Heart left ventricle (tissue), 16 donors: Measurements from ENCODE around the gene MYH14. TPM values are rescaled to one million over a fixed set of nuclear protein-coding genes. Genes with fewer than 3 reads are reported as not detected.
"Not testable (repeated sequence)": the region's sequence is repeated elsewhere in the genome, so short reads cannot be mapped to it uniquely, and the experiment has no call there.

Experiments
- ATAC-seq, 4 donors: fragments of 200-7000 bp; cut with Tn5 transposase; one replicate each; pipeline ENCODE4 v1.9.1; 2020 to 2022; ENCODE audit warnings: moderate library complexity in 4 of 4, mild to moderate bottlenecking in 3 of 4, moderate number of reproducible peaks in 1 of 4
- DNase-seq, 5 donors: peaks; one replicate each; pipeline ENCODE4 v3.0.0-alpha.2; 2020
- H3K27ac ChIP-seq, 12 donors: fragments of 200-600 bp; sonication (generic) in 4 of 12; one replicate each; pipeline versions ENCODE4 v1.5.0 to v1.8.0; 2016 to 2022; ENCODE audit warnings: mild to moderate bottlenecking in 2 of 12
- H3K27me3 ChIP-seq, 9 donors: fragments of 200-600 bp; sonication (generic) in 2 of 9; one replicate each; pipeline versions ENCODE4 v1.5.1 to v1.8.0; 2016 to 2022; ENCODE audit warnings: mild to moderate bottlenecking in 3 of 9
- H3K36me3 ChIP-seq, 9 donors: fragments of 200-600 bp; sonication (generic) in 2 of 9; one replicate each; pipeline versions ENCODE4 v1.5.0 to v1.8.0; 2018 to 2022; ENCODE audit warnings: mild to moderate bottlenecking in 2 of 9
- H3K4me1 ChIP-seq, 12 donors: fragments of 200-600 bp; sonication (generic) in 4 of 12; one replicate each; pipeline versions ENCODE4 v1.5.0 to v1.8.0; 2016 to 2022; ENCODE audit warnings: mild to moderate bottlenecking in 3 of 12
- H3K4me3 ChIP-seq, 12 donors: fragments of 200-600 bp; sonication (generic) in 4 of 12; one replicate each; pipeline versions ENCODE4 v1.5.0 to v1.8.0; 2017 to 2022; ENCODE audit warnings: mild to moderate bottlenecking in 9 of 12, moderate library complexity in 4 of 12
- H3K9me3 ChIP-seq, 12 donors: fragments of 200-600 bp; sonication (generic) in 4 of 12; one replicate each; pipeline versions ENCODE4 v1.5.0 to v1.8.0; 2016 to 2022; ENCODE audit warnings: mild to moderate bottlenecking in 1 of 12
- POLR2A ChIP-seq, 2 donors: fragments of 450-650 bp; IDR thresholded peaks; one replicate each; pipeline ENCODE4 v1.6.1; 2017; ENCODE audit warnings: antibody characterized with exemption in 2 of 2, mild to moderate bottlenecking in 2 of 2, moderate library complexity in 2 of 2
- WGBS, 4 donors: extraction: QIAGEN DNeasy Blood & Tissue Kit in 2 of 4; methylation state at CpG; one replicate each; pipeline versions ENCODE4 v1.1.5 to v1.1.7; 2013 to 2018; 5-methylcytosine and 5-hydroxymethylcytosine counted together
- intact Hi-C, 10 donors: fragments of 100-400 bp; cut with DNase I; formaldehyde crosslinking; loops; one replicate each; pipeline versions ENCODE4 v1.11.1 to v1.14.2; 2022
- polyA plus RNA-seq, 2 donors: library from polyadenylated mRNA; stranded (reverse); fragments of 200-250 nt; gene quantifications; one replicate each; pipeline ENCODE4 v1.2.3, GENCODE V29; 2013
- total RNA-seq, 9 donors: library from RNA; depleted of rRNA in 2 of 9; stranded (reverse); fragments of >200 nt in 2 of 9; fragmentation: NEBNext Ultra II Directional in 3 of 9; extraction: Animal tissue kit (Norgen Biotek cat#: 25700) in 3 of 9; gene quantifications; one replicate each; pipeline versions ENCODE4 v1.1.0 to v1.2.4, GENCODE V29; 2016 to 2023
- TF ChIP-seq, protein P1 (sequence below), 12 donors: fragments of 200-600 bp; sonication (generic) in 4 of 12; IDR thresholded peaks; one replicate each; pipeline versions ENCODE4 v1.5.0 to v1.8.0; 2018 to 2022; ENCODE audit warnings: antibody characterized with exemption in 12 of 12, mild to moderate bottlenecking in 5 of 12
- donor health status: ischemic (EF 13 %, LVEDD 7.1; RV severe dilation, severe dysfunction).
- donor health status: healthy with polysubstance abuse.
- donor health status: DM: no; HTN: yes; CAD: no.
- donor health status: DM: no; HTN: no; CAD: no.
- donor health status: ischemic (EF 25% LVEDD 6.9; RV normal size, moderate dysfunction).
- donor health status: ischemic (EF 25% LVEDD 5.7; RV mildly dilated, moderate dysfunction).
- donor health status: healthy.
- donor health status: DM: yes; HTN: yes; CAD: no.
- donor health status: ischemic (EF 35%, LVEDD 5.7; RV mildly dilated, moderate dysfunction).
- donor health status: nonischemic (EF 11% LVEDD 7.7; RV severe dilation, severe dysfunction).
- donor health status: DM: yes; HTN: yes; CAD: no.
- donor health status: PGD.
- donor health status: ischemic (EF 29% LVEDD 5.4; RV normal size, mild dysfunction).
- donor health status: nonischemic (EF 23%, LVEDD 6.1; RV moderate dilation, normal function).

The MYH14 gene
- total and polyA plus RNA-seq, 11 donors: 45.8 to 132 (median 90.5) TPM

DNA sequence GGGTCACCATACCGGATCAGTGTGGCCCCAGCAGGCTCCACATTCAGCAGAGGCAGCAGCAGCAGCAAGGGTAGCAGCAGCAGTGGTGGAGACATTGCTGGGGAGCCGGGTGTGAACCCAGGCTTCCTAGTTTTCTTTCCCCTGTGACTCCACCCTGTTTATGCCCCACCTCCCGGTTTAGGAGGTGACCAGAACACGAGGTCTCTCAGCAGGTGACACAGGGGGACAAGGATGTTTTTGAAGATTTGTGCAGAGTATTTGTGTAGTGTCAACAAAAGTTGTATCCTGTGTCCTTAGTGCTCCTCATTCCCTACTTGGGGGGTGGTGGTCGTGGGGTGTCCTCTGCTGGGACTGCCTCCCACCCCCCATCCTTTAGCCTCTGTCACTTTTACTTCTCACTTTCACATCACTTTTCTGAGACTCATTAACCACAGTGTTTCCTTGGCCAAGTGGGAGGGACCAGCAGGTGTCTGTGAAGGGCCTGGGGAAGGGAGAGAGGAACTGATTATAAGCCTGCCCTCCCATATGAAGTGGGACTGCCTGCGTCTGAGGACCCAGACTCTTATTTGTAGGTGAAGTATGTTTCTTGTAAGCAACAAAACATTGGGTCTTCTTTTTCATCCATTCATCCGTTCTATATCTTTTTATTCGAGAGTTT is 141.4 kb downstream of the MYH14 start:
- no peaks in the 10 kb centered on the region for H3K27me3 ChIP-seq
- H3K4me1 ChIP-seq: peaks cover 0 to 28% (median 0%) of the 10 kb centered on the region in 12 donors
- peak overlapping the region in 1 of 12 donors; percentile 15 for H3K27ac ChIP-seq
- H3K36me3 ChIP-seq: no peaks in the 10 kb centered on the region
- H3K9me3 ChIP-seq: peaks cover 0 to 19% (median 4%) of the 10 kb centered on the region in 12 donors
- intact Hi-C loops: no loop called here
- DNase-seq (no peak), ATAC-seq (no peak)
- no peak for TF ChIP-seq POLR2A (IDR thresholded peaks at IDR 0.05)
- TF ChIP-seq, protein P1, sequence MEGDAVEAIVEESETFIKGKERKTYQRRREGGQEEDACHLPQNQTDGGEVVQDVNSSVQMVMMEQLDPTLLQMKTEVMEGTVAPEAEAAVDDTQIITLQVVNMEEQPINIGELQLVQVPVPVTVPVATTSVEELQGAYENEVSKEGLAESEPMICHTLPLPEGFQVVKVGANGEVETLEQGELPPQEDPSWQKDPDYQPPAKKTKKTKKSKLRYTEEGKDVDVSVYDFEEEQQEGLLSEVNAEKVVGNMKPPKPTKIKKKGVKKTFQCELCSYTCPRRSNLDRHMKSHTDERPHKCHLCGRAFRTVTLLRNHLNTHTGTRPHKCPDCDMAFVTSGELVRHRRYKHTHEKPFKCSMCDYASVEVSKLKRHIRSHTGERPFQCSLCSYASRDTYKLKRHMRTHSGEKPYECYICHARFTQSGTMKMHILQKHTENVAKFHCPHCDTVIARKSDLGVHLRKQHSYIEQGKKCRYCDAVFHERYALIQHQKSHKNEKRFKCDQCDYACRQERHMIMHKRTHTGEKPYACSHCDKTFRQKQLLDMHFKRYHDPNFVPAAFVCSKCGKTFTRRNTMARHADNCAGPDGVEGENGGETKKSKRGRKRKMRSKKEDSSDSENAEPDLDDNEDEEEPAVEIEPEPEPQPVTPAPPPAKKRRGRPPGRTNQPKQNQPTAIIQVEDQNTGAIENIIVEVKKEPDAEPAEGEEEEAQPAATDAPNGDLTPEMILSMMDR (IDR thresholded peaks at IDR 0.05): no peak
- H3K4me3 ChIP-seq: peak overlapping the region in 2 of 12 donors; percentile 1 to 23
- WGBS, 4 donors: 73 to 80% (median 75%) methylated on average over 8 of the region's 8 CpGs

DNA sequence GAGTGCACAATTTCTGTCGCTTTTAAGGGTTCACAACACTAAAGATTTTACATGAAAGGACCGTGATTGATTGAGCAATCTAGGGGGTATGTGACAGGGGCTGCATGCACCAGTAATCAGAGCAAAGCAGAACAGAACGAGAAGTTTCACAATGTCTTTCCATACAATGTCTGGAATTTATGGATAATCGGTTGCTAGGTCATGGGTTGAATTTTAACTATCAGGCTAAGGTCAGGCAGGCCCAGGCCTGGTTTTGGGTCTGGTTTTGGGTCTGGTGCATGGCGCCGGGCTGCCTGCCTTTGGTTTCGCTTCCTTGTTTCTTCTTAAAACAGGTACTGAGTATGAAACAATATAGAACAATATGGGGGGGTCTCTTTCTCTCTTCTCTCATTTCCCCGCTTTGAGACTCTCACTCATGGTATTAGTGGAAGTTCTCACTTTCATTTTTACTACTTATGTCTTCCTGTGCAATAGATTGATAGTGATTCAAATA is 143.7 kb downstream of the MYH14 start:
- WGBS, 4 donors: 76 to 89% (median 79%) methylated on average over 8 of the region's 8 CpGs
- H3K4me1 ChIP-seq, DNase-seq, intact Hi-C loops, H3K36me3 ChIP-seq, ATAC-seq, H3K27me3 ChIP-seq, H3K27ac ChIP-seq, H3K4me3 ChIP-seq: not testable (repeated sequence)
- H3K9me3 ChIP-seq: peaks cover 0 to 15% (median 3%) of the 10 kb centered on the region in 12 donors

DNA sequence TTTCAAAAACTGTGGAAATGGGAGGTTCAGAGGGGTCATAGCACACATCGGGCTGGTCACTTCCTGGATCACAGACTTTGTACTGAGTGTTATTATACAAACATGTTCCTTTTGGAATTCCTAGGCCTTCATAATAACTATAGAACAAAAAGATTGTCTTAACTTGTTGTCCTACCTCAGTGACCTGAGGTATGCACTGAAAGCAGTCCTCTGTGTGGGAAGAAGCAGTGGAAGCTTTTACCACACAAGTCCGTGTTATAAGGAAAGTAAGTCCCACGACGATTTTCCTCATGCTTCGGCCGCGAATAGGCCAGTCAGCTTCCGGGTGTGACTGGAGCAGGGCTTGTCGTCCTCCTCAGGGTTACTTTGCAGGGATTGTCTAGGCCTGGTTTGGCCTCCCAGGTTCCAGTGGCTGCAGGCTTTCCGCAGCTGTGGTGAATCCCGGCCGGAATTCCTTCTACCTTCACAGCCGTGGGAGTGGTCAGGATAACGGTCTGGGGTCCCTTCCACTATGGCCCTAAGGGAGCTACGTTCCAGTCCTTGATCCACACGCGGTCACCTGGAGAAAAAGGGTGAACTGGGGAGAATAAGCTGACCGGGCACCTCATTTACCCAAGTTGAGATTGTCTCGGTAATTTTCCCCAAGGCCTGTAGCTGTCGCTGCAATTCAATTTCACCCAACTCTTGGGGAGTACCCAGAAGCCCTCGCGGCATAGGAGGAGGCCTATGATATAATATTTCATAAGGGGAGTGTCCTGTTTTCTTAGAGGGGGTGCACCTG is 146.0 kb downstream of the MYH14 start:
- H3K4me1 ChIP-seq: no peaks in the 10 kb centered on the region
- ATAC-seq: no peak
- H3K27ac ChIP-seq: peak overlapping the region in 1 of 12 donors; percentile 5
- no peaks in the 10 kb centered on the region for H3K27me3 ChIP-seq
- TF ChIP-seq POLR2A (IDR thresholded peaks at IDR 0.05): no peak
- TF ChIP-seq, protein P1 (IDR thresholded peaks at IDR 0.05): no peak
- H3K9me3 ChIP-seq: peaks cover 0 to 12% (median 3%) of the 10 kb centered on the region in 12 donors
- 57 to 70% (median 64%) methylated on average over 20 to 22 of the region's 22 CpGs for WGBS, 4 donors
- intact Hi-C loops: loop anchor here in 1 of 10 donors (10.0 kb wide), 1 partner anchor 575 kb away; no protein-coding TSS in a partner anchor
- no peak for DNase-seq
- H3K36me3 ChIP-seq: no peaks in the 10 kb centered on the region
- H3K4me3 ChIP-seq: no peak overlapping the region

DNA sequence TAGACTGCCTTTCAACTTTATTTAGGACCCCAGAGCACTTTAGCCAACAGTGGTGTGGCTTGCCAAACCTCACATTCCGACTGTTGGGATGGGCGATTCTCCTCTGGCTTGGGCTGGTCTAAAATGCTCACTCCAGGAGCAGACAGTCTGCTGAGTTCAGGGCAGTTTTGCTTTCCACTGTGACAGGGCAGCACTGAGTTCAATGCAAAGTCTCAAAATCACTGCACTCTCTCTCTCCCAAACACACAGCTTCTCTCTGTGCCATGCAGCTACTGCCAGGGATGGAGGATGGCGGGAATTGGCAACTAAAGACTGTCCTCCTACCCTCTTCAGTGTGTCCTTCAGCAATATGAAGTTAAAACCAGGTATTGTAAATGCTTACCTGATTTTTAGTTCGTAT is 148.8 kb downstream of the MYH14 start:
- no peaks in the 10 kb centered on the region for H3K4me1 ChIP-seq
- DNase-seq: no peak
- no peaks in the 10 kb centered on the region for H3K27me3 ChIP-seq
- no peak for TF ChIP-seq POLR2A (IDR thresholded peaks at IDR 0.05)
- TF ChIP-seq, protein P1 (IDR thresholded peaks at IDR 0.05): no peak
- no peaks in the 10 kb centered on the region for H3K9me3 ChIP-seq
- H3K27ac ChIP-seq: no peak overlapping the region
- H3K4me3 ChIP-seq: no peak overlapping the region
- WGBS, 4 donors: 48 to 73% (median 66%) methylated on average over 3 to 4 of the region's 4 CpGs
- peak in 1 of 4 donors; percentile 13 for ATAC-seq
- H3K36me3 ChIP-seq: no peaks in the 10 kb centered on the region
- intact Hi-C loops: loop anchor here in 1 of 10 donors (10.0 kb wide), 1 partner anchor 573 kb away; no protein-coding TSS in a partner anchor

DNA sequence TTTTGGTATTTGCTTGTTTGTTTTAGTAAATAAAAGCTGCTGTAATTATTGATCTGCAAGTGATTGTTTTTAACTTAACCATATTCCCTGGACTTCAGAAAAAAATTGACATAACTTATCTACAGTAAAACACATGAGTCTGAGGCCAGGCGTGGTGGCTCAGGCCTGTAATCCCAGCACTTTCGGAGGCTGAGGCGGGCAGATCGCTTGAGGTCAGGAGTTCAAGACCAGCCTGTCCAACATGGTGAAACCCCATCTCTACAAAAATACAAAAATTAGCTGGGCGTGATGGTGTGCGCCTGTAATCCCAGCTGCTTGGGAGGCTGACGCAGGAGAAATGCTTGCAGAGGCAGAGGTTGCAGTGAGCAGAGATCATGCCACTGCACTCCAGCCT is 150.1 kb downstream of the MYH14 start:
- H3K36me3 ChIP-seq, ATAC-seq, H3K27me3 ChIP-seq, DNase-seq, H3K27ac ChIP-seq, H3K4me3 ChIP-seq, H3K9me3 ChIP-seq: not testable (repeated sequence)
- intact Hi-C loops: loop anchor here in 1 of 10 donors (10.0 kb wide), 1 partner anchor 571 kb away; no protein-coding TSS in a partner anchor
- H3K4me1 ChIP-seq: peaks cover 0 to 10% (median 0%) of the 10 kb centered on the region in 12 donors
- 87 to 95% (median 93%) methylated on average over 7 of the region's 7 CpGs for WGBS, 4 donors
